HepG2 (cell line): ENCODE data around the gene RBSN. TPM values are rescaled to one million over a fixed set of nuclear protein-coding genes. Genes with fewer than 3 reads are reported as not detected.

Source experiments
- ATAC-seq: fragments of 200-7000 bp; cut with Tn5 transposase; 3 replicates; pipeline ENCODE4 v1.9.1; 2020; ENCODE audit warnings: mild to moderate bottlenecking, moderate library complexity
- BruUV-seq: library from RNA; stranded (reverse); fragments of 400-500 nt; replicated peaks from 2 replicates; lab custom pipeline; 2021; lab: Mats Ljungman, UMichigan
- CTCF ChIA-PET: fragments of 300-600 bp; formaldehyde crosslinking; extraction: SDS; loops from one replicate; lab custom pipeline; 2021; ENCODE audit warnings: low total read pairs, inconsistent platforms, low intra/inter-chr PET ratio; lab: Yijun Ruan, JAX
- POLR2A ChIA-PET: fragments of 350-600 bp; sonication (Branson Sonifier 250); formaldehyde crosslinking; loops from one replicate; lab custom pipeline; 2020; ENCODE audit warnings: antibody characterized with exemption, inconsistent platforms; lab: Yijun Ruan, JAX
- DNase-seq: peaks from one replicate; pipeline ENCODE4 v3.0.0-alpha.2; 2015; ENCODE audit warnings: low spot score
- FAIRE-seq: peaks from 3 replicates; lab custom pipeline; 2011; peaks lifted over from hg19 to GRCh38; lab: Jason Lieb, UNC
- H2AFZ ChIP-seq: one replicate; pipeline ENCODE4 v1.6.1; 2011; ENCODE audit warnings: low read length, inconsistent platforms
- H3K27ac ChIP-seq: fragments of 300-600 bp; 3 replicates; pipeline ENCODE4 v1.8.0; 2011; ENCODE audit warnings: mixed run types, mild to moderate bottlenecking, mixed read lengths, low read length, inconsistent platforms; ENCODE audit not compliant: insufficient read depth; ENCODE audit errors: extremely low read length
- H3K27me3 ChIP-seq, 2 experiments: fragments of 200-600 bp in 1 of 2; 2 replicates in 1 of 2; 3 replicates in 1 of 2; pipeline versions ENCODE4 v1.6.0 to v1.8.0; 2011; ENCODE audit warnings: low read length in 2 of 2, mild to moderate bottlenecking in 2 of 2, moderate library complexity in 2 of 2, inconsistent platforms in 1 of 2; ENCODE audit not compliant: insufficient read depth in 2 of 2, control insufficient read depth in 1 of 2
- H3K36me3 ChIP-seq, 2 experiments: fragments of 200-600 bp in 1 of 2; replicated peaks in 1 of 2; 2 replicates in 1 of 2; 3 replicates in 1 of 2; pipeline versions ENCODE4 v1.5.1 to v1.8.0; 2011; ENCODE audit warnings: low read length in 2 of 2, inconsistent platforms in 1 of 2; ENCODE audit not compliant: insufficient read depth in 2 of 2, control insufficient read depth in 1 of 2
- H3K4me1 ChIP-seq: 2 replicates; pipeline ENCODE4 v1.5.1; 2012; ENCODE audit warnings: low read length, inconsistent platforms; ENCODE audit not compliant: insufficient read depth
- H3K4me2 ChIP-seq: 2 replicates; pipeline ENCODE4 v1.6.0; 2011; ENCODE audit warnings: low read depth, low read length, inconsistent platforms
- H3K4me3 ChIP-seq, 3 experiments: fragments of 200-600 bp in 1 of 3; sonication (generic), shearing (Covaris generic) in 1 of 3; replicated peaks in 1 of 3; 2 replicates each; pipeline ENCODE4 v1.5.1; 2011 to 2016; ENCODE audit warnings: low read length in 3 of 3, inconsistent platforms in 2 of 3, low read depth in 2 of 3, mild to moderate bottlenecking in 2 of 3, control low read depth in 1 of 3, mixed read lengths in 1 of 3; ENCODE audit not compliant: insufficient read depth in 1 of 3
- H3K79me2 ChIP-seq: one replicate; pipeline ENCODE4 v1.6.1; 2011; ENCODE audit warnings: low read length, inconsistent platforms; ENCODE audit not compliant: insufficient read depth
- H3K9ac ChIP-seq: 2 replicates; pipeline ENCODE4 v1.6.0; 2011; ENCODE audit warnings: mild to moderate bottlenecking, low read depth, low read length, inconsistent platforms; ENCODE audit not compliant: insufficient read depth
- H3K9me3 ChIP-seq: 2 replicates; pipeline ENCODE4 v1.5.1; 2012; ENCODE audit warnings: mild to moderate bottlenecking, low read length
- H4K20me1 ChIP-seq: 2 replicates; pipeline ENCODE4 v1.6.0; 2011; ENCODE audit warnings: inconsistent platforms, mild to moderate bottlenecking, low read length, moderate library complexity; ENCODE audit not compliant: insufficient read depth
- GABPA ChIP-seq, 2 experiments: IDR thresholded peaks; 2 replicates each; pipeline ENCODE4 v1.6.1; 2011 to 2016; ENCODE audit warnings: low read depth in 2 of 2, low read length in 1 of 2, missing biosample characterization in 1 of 2, missing genetic modification characterization in 1 of 2
- HNRNPLL ChIP-seq: fragments of 200-400 bp; formaldehyde crosslinking; IDR thresholded peaks from 2 replicates; pipeline ENCODE4 v1.6.1; 2017; ENCODE audit warnings: mild to moderate bottlenecking, low read depth, low read length; ENCODE audit not compliant: poor library complexity, severe bottlenecking
- NR0B2 ChIP-seq: sonication (generic); formaldehyde crosslinking; IDR thresholded peaks from 2 replicates; pipeline ENCODE4 v1.4.0; 2020; ENCODE audit warnings: mild to moderate bottlenecking, missing genetic modification reagents
- SMAD1 ChIP-seq: sonication (generic); formaldehyde crosslinking; IDR thresholded peaks from 2 replicates; pipeline ENCODE4 v1.4.0; 2020; ENCODE audit warnings: missing genetic modification reagents, low read depth, mild to moderate bottlenecking, borderline replicate concordance
- SP5 ChIP-seq: IDR thresholded peaks from 2 replicates; pipeline ENCODE4 v1.6.1; 2016; ENCODE audit warnings: low read depth, borderline replicate concordance
- TARDBP ChIP-seq: sonication (generic); formaldehyde crosslinking; IDR thresholded peaks from 2 replicates; pipeline ENCODE4 v1.8.0; 2022; ENCODE audit warnings: mild to moderate bottlenecking, missing genetic modification reagents
- TERF1 ChIP-seq: sonication (generic); formaldehyde crosslinking; IDR thresholded peaks from 2 replicates; pipeline ENCODE4 v1.8.0; 2022; ENCODE audit warnings: mild to moderate bottlenecking, missing genetic modification reagents, moderate library complexity
- ZHX2 ChIP-seq, 2 experiments: sonication (generic) in 1 of 2; formaldehyde crosslinking in 1 of 2; IDR thresholded peaks; 2 replicates each; pipeline versions ENCODE4 v1.6.1 to v1.9.0; 2014 to 2022; ENCODE audit warnings: antibody characterized with exemption in 1 of 2, borderline replicate concordance in 1 of 2, inconsistent platforms in 1 of 2, low read depth in 1 of 2, missing genetic modification reagents in 1 of 2
- ZNF253 ChIP-seq: sonication (generic); formaldehyde crosslinking; IDR thresholded peaks from 2 replicates; pipeline ENCODE4 v1.8.0; 2022; ENCODE audit warnings: mild to moderate bottlenecking, missing genetic modification reagents, borderline replicate concordance
- ZNF383 ChIP-seq: sonication (generic); formaldehyde crosslinking; IDR thresholded peaks from 2 replicates; pipeline ENCODE4 v1.4.0; 2020; ENCODE audit warnings: missing genetic modification reagents, mild to moderate bottlenecking, borderline replicate concordance
- ZNF432 ChIP-seq: sonication (generic); formaldehyde crosslinking; IDR thresholded peaks from 2 replicates; pipeline ENCODE4 v1.5.0; 2020; ENCODE audit warnings: missing genetic modification reagents, mild to moderate bottlenecking, borderline replicate concordance
- ZNF512B ChIP-seq: sonication (generic); formaldehyde crosslinking; IDR thresholded peaks from 2 replicates; pipeline ENCODE4 v1.5.1; 2020; ENCODE audit warnings: missing genetic modification reagents, mild to moderate bottlenecking, borderline replicate concordance
- ZNF615 ChIP-seq: sonication (generic); formaldehyde crosslinking; IDR thresholded peaks from 2 replicates; pipeline ENCODE4 v1.5.0; 2020; ENCODE audit warnings: mild to moderate bottlenecking, missing genetic modification reagents, borderline replicate concordance
- WGBS: methylation state at CpG from one replicate; pipeline ENCODE4 v1.1.6; 2017; ENCODE audit warnings: low lambda C conversion rate; 5-methylcytosine and 5-hydroxymethylcytosine counted together
- in situ Hi-C: cut with HindIII; loops from 2 replicates; pipeline ENCODE4 v1.10.0; 2017; ENCODE audit warnings: low pct_unique_long_range_greater_than_20kb; ENCODE audit not compliant: extremely low pct_ligation_motif_present
- intact Hi-C: fragments of 100-400 bp; cut with micrococcal nuclease; formaldehyde crosslinking; loops from one replicate; pipeline ENCODE4 v1.10.0; 2022; ENCODE audit not compliant: unreplicated experiment
- polyA plus RNA-seq, 8 experiments: library from polyadenylated mRNA; depleted of rRNA in 3 of 8; stranded (reverse) in 7 of 8; unstranded in 1 of 8; fragments of >200 nt; fragmentation: Illumina TruSeq in 4 of 8; extraction: Trizol in 4 of 8; gene quantifications; 2 replicates each; pipeline versions ENCODE4 v1.2.1 to v1.2.3, GENCODE V29; 2011 to 2016; ENCODE audit warnings: low read depth in 4 of 8, missing spikeins in 1 of 8, mixed read lengths in 1 of 8; ENCODE audit not compliant: insufficient read depth in 1 of 8
- total RNA-seq, 5 experiments: library from RNA; depleted of rRNA; stranded (reverse); fragments of >200 nt; fragmentation: Illumina TruSeq; extraction: Trizol; gene quantifications; 2 replicates each; pipeline ENCODE4 v1.2.3, GENCODE V29; 2016; ENCODE audit warnings: low read depth in 1 of 5

The RBSN gene
- total and polyA plus RNA-seq, 2 of the 13 experiments (the other 11 are each of a cell fraction or from before 2014, with no cell fraction given): 7.9 to 11.8 TPM

GRCh38 chr3:15113471-15113870 lies 14.5 kb upstream of the RBSN start:
- H3K27me3 ChIP-seq: peaks cover 0 to 2% of the 10 kb centered on the region in 2 experiments; a peak in 1 of 5 replicates
- no TSS peak for BruUV-seq
- FAIRE-seq (no peak), ATAC-seq (no peak), DNase-seq (no peak)
- no peaks in the 10 kb centered on the region for H3K79me2 ChIP-seq
- H3K4me1 ChIP-seq: peaks cover 16% of the 10 kb centered on the region
- no peaks in the 10 kb centered on the region for H3K36me3 ChIP-seq
- H3K4me2 ChIP-seq: no peak overlapping the region
- in situ Hi-C loops: loop anchor here (10.0 kb wide), 2 partner anchors 91 to 271 kb away; partner anchors contain the start of gene CAPN7
- H2AFZ ChIP-seq: no peak overlapping the region
- intact Hi-C loops: no loop called here
- ChIA-PET CTCF (no interaction called here), POLR2A (no interaction called here)
- no peaks in the 10 kb centered on the region for H4K20me1 ChIP-seq
- H3K27ac ChIP-seq: no peak overlapping the region
- 32% methylated on average over 6 of the region's 6 CpGs for whole genome bisulfite sequencing
- H3K4me3 ChIP-seq: no peak overlapping the region
- no peaks in the 10 kb centered on the region for H3K9me3 ChIP-seq
- H3K9ac ChIP-seq: no peak overlapping the region
- TF ChIP-seq TERF1 (CRISPR knock-in tag) (no peak), ZNF253 (CRISPR knock-in tag) (no peak), NR0B2 (CRISPR knock-in tag) (no peak), ZHX2 (IDR thresholded peaks at IDR 0.05; ENCODE audit: low read depth) (no peak), ZHX2 (CRISPR knock-in tag; IDR thresholded peaks at IDR 0.05; ENCODE audit: borderline replicate concordance) (no peak), HNRNPLL (no peak), ZNF615 (CRISPR knock-in tag) (no peak), ZNF432 (CRISPR knock-in tag) (no peak), ZNF512B (CRISPR knock-in tag) (no peak), TARDBP (CRISPR knock-in tag) (no peak), SP5 (no peak), SMAD1 (no peak), GABPA (IDR thresholded peaks at IDR 0.05; ENCODE audit: low read depth, low read length) (no peak), GABPA (CRISPR knock-in tag; IDR thresholded peaks at IDR 0.05; ENCODE audit: low read depth) (no peak), ZNF383 (CRISPR knock-in tag) (no peak)
